HG03175 (cell line): ENCODE results near the gene TTC16.

Experiments used
- ATAC-seq: cut with Tn5 transposase; IDR thresholded peaks from one replicate; pipeline ENCODE4 v1.9.1; 2021; ENCODE audit warnings: mild to moderate bottlenecking, moderate library complexity; ENCODE audit not compliant: unreplicated experiment

TTC16 gene

DNA sequence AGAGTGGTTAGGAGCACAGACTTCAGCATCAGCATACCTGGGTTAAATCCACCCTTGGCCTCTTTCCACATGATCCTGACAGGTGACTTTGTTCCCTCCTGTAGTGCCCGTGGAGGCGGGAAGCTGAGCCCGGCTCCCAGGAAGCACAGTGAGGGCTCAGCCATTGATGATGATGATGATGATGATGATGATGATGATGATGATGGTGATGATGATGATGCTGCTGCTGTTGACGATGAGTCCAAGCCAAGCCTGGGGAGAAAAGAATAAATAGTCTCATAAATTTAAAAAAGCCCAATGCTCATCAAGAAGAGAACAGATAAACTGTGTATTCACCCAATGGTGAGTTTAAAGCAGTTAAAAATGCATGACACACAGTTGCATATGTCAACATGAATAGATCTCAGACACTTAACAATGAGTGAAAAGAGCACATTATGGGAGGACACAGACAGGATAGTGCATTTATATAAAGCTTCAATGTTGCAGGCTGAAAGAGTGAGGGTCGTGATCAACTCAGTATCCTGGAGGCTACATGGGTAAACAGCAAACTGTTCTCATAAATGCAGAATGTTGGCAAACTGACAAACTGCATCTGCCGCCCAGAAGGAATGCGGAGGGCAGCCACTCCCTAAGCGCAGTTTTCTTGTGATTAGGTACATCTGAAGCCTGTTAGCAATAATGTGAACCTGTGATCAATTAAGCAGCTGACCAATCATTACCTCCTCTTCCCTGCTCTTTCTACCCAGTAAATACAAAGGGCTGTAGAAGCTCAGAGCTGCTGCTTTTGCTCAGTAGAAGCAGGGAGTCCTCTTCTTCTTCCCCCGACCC lies 20.8 kb upstream of the TTC16 start:
- ATAC-seq: no peak

DNA sequence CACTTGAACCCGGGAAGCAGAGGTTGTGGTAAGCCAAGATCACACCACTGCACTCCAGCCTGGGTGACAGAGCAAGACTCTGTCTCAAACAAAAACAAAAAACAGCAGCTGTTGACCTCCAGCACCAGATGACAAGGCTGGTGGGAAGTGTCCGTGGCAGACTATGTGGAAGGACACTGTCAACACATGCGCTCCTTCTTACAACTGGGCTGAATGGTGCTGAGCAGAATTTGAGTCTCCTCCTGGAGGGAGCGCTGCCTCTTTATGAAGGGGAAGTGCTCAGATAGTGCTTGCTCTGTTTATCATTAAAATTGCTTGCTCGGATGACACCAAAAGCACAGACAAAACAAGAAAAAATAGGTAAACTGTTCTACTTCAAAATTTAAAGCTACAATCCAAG lies 18.3 kb upstream of the TTC16 start:
- ATAC-seq: no peak

DNA sequence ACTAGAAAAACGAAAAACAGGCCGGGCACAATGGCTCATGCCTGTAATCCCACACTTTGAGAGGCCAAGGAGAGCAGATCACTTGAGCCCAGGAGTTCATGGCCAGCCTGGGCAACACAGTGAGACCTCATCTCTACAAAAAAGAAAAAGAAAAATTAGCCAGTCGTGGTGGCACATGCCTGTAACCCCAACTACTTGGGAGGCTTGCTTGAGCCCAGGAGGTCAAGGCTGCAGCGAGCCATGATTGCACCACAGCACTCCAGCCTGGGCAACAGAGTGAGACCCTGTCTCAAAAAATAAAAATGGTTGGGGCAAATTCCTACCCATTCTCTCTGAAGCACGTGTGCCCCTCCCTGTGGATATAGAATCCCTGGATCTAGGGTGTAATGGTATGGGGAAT lies 17.5 kb upstream of the TTC16 start:
- ATAC-seq: no peak

DNA sequence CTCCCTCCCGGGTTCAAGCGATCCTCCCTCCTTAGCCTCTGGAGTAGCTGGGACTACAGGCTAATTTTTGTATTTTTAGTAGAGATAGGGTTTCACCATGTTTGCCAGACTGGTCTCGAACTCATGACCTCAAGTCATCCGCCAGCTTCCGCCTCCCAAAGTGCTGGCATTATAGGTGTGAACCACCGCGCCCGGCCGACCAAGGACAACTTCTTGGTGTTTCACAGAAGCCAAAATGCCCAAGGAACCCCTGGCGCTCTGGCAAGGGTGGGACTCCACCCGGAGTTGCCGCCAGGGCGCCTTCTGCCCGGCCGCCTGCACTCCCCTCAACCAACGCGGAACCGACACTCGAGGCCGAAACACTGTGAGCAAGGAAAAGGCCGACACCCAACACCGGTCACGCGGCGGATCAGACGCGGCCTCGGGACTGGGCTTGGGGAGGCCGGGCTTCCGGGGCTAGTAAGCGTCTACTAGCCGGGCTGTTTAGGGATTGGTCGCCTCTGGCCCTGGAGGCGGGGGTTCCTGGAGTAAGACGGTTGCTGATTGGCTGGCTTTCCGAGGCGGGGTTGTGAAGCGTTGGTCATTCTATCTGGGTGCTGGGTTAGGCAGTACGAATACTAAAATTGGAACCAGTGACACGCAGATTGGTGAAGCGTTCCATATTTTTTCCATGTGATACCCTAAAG lies 16.8 kb upstream of the TTC16 start:
- peak; percentile 81 for ATAC-seq

DNA sequence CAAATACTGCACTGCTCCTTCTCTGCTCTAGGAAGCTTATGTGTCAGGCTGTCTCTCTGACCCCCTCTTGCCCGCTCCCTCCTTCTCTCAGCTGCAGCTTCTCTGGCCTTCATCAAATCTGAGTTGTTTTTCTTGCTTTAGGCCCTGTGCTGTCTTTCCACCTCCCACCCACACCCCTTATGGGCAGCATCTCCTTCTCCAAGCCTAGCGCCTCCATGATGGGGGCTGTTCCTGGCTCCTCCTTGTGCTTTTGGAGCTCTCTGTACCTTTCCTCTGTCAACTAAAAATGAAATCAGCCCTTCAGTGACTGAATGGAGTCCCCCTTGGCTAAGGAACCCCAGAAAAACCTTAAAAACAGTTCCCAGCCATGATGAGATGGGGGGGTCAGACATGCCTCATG lies 15.7 kb upstream of the TTC16 start:
- no peak for ATAC-seq

DNA sequence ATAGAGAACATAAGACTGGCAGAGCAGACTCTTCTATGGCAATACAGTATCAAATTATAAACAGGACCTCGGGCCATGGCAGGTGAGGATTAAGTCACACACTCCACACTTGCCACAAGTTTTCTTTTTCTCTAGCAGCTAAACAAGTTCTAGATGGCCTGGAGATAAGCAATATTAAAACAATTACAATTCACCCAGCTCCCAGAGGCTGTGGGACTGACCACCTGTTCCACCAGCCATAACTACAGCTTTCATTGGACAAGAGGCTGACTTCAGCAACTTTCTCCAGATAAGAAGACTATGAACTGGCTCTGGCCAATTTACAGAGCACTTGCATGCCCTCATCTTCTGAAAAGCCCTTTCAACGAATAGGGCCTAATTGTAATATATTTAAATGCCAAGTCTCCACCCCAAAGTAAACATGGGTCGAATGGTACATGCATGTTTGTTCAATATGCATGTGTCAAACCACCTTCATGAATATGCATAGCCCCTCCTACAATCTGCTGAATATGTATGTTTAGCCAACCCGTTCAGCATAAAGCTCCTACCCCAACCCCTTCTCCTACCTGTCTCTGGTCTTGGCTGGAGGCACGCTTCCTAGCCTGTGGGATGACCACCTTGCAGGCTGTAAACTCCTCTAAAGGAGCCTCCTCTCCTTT lies 15.2 kb upstream of the TTC16 start:
- no peak for ATAC-seq

DNA sequence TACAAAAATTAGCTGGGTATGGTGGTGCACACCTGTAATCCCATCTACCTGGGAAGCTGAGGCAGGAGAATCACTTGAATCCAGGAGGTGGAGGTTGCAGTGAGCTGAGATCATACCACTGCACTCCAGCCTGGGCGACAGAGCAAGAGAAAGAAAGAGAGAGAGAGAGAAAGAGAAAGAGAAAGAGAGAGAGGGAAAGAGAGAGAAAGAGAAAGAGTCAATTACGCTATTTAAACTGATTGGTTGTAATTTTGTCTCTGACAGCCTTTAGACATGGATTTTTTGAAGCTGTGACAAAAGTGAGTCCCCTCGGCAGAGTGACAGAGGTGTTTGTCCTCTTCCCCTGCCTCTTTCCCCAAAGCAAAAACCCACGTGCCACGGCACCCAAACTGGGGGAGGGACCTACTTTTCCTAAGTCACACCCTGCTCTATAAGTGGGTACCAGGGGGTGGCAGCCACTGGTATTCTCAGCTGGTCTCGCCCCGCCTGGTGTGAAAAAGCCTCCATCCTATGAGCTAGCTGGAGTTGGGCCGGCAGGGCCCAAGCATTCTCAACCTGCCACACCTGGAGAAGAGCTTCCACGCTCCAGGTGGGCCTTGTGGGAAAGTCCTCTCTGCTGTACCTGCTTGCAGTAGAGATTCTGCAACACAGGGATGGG lies 12.5 kb upstream of the TTC16 start:
- no peak for ATAC-seq

DNA sequence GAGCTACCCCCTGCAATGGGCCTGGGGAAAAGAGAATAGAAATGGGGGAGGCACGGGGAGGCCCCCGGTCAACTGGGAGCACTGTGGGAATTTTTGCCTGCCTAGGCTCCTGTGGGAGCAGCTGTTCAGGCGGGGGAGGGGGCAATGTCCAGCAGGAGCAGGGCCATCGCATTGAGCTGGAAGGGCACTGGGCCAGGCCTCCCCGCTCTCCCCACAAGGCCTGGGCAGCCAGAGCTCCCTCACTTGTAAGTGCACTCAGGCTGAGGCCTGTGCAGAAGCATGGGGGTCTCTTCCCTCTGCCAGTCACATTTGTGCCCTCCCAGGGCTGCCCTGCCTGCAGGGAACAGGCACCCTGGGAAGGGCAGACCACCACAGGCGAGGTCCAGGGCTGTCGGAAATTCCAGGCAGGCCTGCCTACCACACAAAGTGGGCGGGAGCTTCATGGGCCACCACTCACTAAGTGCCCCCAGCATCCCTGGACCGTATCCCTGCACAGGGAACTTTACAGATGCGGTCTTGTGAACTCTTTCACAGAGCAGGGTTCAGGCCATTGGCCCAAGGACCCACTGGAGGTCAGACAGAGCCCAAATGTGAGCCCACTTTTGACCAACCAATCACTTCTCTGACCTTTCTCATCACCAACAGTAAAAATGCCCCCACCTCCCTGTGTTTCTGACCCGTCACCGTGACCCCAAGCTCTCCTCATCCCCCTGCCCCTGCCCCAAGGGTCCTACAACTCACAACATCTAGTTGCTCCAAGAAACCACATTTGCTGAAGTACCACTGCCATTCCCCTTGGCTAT lies 10.1 kb upstream of the TTC16 start:
- ATAC-seq: no peak

DNA sequence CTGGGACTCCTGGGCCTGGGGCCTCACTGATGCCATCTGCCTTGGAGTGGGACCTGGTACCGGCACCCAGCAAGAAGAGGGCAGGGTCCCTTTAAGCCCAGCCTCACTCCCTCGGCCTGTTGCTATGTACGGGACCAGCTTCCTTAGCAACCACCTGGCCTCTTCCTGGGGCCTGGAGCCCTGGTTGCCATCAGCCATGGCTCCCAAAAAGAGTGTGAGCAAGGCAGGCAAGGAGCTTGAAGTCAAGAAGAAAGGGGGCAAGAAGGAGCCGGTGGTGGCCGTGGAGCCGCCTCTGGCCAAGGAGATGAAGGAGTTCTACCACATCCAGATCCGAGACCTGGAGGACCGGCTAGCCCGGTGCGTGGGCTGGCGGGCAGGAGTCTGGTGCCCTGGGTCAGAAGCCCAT lies 9.0 kb upstream of the TTC16 start, which contains the start of gene CFAP157:
TSS of gene CFAP157 (plus strand) at position 153 of the 406 bp plus-strand sequence. CDS start at position 197, 44 bp downstream.
- ATAC-seq: no peak

DNA sequence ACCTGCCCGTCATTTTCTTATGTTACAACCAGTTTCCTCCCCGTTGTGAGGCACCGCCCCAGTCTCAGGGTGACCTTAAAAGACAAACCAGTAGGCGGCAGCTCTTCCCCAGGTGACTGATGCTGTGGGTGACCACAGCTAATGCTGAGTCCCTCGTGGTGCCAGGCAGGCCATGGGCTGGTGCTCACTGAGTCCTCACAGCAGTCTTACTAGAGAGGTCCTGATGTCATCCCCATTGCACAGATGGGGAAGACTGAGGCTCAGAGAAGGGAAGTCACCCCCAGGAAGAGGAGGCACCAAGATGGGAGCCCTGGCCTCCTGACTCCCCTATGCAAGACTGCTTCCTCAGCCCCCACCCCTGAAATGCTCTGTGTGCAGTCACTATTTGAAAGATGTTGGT lies 8.1 kb upstream of the TTC16 start:
- ATAC-seq: no peak

DNA sequence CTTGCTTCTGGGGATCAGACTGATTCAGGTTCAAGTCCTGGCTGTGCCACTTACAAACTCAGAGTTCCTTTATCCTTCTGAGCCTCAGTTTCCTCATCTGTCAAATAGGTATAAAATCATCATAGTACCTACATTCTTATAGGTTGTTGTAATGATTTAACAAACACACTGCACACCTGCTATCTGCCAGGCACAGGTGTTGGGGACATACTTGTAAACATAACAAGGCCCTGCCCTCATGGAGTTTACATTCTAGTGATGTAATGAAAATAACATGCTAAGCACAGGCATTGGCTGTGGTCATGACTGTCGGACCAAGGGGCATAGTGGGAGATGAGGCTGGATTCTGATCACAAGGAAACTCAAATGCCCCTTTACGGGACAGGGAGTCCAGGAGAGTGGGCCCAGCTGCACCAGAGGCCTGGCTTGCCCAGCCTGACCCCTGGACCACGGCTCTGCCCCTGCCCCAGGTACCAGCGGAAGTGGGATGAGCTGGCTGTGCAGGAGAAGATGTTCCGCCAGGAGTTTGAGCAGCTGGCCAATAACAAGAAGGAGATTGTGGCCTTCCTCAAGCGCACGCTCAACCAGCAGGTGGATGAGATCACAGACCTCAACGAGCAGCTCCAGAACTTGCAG lies 6.8 kb upstream of the TTC16 start:
- no peak for ATAC-seq

DNA sequence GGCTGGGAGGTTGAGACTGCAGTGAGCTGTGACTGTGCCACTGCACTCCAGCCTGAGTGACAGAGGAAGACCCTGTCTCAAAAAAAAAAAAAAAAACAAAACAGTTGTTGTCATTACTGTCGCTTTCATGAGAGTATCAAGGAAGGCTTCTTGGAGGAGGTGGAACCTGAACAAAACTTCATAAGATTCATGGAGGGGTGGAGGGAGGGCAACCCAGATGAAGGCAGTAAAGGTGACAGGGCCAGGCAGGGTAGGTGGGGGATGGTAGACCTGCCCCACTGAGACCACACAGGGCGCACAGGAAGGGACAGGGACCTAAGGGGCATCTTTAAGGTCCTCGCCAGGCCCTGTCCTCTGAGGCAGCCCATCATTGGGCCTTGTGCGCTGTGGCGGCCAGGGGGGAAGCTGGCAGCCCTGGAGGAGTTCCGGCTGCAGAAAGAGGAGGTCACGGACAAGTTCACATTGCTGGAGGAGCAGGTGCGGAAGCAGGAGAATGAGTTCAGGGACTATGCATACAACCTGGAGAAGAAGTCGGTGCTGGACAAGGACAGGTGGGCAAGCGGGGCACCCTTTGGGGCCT lies 5.6 kb upstream of the TTC16 start:
- ATAC-seq: no peak

DNA sequence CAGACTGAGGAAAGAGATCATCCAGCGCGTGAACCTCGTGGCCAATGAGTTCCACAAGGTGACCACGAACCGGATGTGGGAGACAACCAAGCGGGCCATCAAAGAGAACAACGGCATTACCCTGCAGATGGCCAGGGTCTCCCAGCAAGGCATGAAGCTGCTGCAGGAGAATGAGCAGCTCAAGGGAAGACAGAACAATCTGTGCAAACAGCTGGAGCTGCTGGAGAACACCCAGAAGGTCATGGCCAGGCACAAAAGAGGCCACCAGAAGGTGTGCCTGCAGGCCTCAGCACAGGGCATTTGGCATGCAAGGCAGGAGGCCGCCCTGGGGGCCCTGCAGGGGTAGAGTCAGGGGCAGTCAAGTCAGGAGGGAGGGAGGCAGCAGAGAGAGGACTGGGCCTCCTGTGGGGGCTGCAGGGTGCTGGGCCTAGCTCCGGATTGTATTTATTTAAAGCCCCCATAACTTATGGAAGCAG lies 4.6 kb upstream of the TTC16 start:
- no peak for ATAC-seq

DNA sequence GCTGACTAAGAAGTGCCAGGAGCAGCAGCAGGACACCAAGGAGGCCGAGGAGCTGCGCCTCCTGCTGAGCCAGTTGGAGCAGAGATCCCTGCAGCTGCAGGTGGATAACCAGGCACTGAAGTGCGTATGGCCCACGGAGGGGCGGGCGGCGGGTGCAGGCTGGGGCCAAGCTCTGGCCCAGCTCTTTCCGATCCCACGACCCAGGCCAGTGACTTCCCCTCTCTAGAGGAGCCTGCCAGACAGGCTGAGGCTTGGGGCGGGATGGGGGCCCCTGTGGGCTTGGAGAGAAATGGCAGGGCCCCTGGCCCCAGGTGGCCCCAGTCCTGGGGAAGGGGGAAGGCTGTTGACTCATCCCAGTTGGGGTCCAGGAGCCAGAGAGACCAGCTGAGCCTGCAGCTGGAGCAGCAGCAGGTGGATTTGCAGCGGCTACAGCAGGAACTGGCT lies 4.0 kb upstream of the TTC16 start:
- no peak for ATAC-seq

DNA sequence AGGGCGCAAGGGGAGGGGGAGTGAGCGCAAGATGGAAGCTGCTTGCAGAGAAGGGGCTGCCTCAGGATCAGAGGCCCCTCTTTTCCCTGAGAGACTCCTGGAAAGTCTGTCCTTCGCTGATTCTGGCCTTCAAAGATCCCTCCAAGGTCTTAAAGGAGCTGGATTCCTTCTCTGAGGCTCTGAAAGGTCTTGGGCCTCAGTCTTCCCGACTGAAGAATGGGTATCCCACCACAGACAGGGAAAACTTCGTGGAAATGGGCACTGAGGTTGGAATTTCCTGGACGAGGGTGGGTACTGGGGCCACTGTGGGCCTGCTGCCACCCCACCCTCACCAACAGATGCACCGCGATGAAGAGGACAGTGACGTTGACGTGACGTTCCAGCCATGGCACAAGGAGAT lies 3.5 kb upstream of the TTC16 start:
- ATAC-seq: no peak

DNA sequence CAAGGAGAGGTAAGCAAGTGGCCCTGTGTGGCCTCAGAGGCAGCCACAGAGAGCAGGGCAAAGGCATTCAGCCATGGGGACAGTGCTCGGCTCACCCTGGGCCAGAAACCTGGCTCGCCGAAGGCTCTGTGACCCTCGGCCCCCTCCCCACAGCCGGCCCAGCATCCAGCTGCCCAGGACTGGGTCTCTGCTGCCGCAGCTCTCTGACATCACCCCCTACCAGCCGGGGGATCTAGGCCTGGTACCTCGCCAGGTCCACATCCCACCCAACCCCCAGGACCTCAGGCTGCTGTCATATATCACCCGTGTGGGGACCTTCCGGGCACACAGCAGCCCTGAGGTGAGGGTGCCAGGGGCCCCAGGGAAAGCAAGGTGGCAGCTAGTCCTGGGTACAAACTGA lies 3.0 kb upstream of the TTC16 start:
- no peak for ATAC-seq

DNA sequence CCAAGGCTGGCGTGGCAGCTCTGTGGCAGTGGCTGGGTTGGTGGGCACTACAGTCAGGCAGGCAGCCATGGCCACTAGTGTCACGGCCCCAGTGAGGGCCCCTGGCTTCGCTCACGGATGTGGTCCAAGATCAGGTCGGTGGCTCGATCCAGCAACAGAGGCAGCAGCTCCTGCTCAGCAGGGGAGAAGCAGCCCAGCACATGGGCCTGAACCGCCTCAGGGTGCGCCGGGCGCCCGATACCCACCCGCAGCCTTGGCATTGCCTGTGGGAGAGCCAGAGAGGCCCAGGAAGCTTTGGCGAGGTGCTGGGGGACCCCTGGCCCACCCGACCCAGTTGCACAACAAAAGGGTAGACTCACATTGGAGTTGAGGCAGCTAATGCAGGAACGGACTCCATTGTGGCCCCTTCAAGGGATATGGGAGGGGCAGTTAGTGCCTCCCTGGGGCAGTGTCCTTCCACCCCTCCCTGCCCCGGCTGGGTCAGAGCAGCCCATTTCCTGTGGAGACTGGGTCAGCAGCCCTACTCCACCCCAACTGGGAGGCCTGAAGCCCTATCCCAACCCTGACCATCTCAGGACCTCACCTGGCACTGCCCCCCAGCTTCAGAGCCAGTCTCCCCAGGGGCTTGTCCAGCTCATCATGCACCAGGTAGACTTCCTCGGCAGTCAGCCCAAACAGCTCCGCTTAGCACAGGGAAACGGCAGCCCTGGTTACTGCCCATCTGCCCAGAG lies 1.7 kb upstream of the TTC16 start:
- no peak for ATAC-seq

DNA sequence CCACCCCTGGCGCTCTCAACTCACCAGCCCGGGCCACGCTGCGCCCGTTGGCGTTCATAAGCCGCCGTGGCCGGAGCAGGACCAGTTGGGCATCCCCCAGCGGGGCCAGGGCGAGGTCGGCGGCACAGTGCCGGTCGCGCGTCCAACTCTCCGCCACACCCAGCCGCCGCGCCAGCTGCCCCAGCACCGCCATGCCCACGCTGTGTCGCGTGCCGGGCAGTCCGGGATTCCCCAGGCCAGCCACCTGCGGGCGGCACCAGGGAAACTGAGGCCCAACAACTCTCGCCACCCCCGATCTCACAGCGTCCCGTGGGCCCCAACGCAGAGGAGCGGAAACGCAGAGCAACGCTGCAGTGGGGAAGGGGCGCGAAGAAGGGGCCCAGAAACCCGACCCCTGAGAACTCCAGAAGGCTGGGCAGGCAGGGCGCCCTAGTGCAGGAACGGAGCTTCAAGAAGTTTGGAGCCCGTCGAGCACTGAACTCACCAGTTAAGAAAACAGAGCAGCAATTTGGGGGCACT lies 869 bp upstream of the TTC16 start:
- peak; percentile 1 for ATAC-seq

DNA sequence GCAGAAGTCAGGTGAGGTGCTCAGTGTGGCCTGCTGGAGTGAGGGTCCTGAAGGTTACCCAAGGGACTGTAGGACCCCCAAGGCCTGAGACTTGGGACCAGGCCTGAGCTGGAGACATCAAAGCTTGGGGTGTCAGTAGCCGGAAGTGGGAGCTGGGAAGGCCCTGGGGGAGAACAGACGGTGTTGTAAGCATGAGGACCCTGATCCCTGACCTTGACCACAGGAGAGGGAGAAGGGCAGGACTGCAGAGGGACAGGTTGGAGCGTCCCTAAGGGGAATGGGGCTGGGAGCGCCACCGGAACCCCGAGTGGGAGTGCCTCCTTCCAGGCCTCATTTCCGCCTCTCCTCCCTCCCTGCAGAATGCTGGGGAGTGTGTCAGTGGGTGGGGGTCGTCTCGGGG lies 533 bp downstream of the TTC16 start:
- no peak for ATAC-seq
